A549 (cell line): ENCODE results near the gene RSRC2.

Source experiments
- CTCF ChIP-seq: fragments of >200 bp; sonication (Bioruptor Twin); formaldehyde crosslinking; IDR thresholded peaks from 3 replicates; pipeline ENCODE4 v1.5.1; 2016
- SMC3 ChIP-seq: fragments of >200 bp; sonication (Bioruptor Twin); formaldehyde crosslinking; IDR thresholded peaks from 3 replicates; pipeline ENCODE4 v1.6.1; 2018; ENCODE audit warnings: inconsistent platforms

GRCh38 chr12:122505419-122506051 lies 21.2 kb downstream of the RSRC2 start:
- TF ChIP-seq CTCF, result no peak
- no peak for TF ChIP-seq SMC3
